Peyer's patch (tissue), 4 donors: Measurements from ENCODE around the gene INTS4.

ENCODE experiments used
- POLR2A ChIP-seq, 2 donors: fragments of 450-650 bp; IDR thresholded peaks; one replicate each; pipeline ENCODE4 v1.5.1; 2017; ENCODE audit warnings: antibody characterized with exemption in 2 of 2, mild to moderate bottlenecking in 2 of 2, moderate library complexity in 2 of 2
- TF ChIP-seq, protein P1 (sequence below), 6 experiments: fragments of 450-650 bp in 4 of 6; fragments of 200-600 bp in 2 of 6; sonication (generic) in 1 of 6; IDR thresholded peaks; one replicate each; pipeline ENCODE4 v1.5.1; 2017 to 2019; ENCODE audit warnings: antibody characterized with exemption in 6 of 6, mild to moderate bottlenecking in 3 of 6, moderate library complexity in 1 of 6

DNA sequence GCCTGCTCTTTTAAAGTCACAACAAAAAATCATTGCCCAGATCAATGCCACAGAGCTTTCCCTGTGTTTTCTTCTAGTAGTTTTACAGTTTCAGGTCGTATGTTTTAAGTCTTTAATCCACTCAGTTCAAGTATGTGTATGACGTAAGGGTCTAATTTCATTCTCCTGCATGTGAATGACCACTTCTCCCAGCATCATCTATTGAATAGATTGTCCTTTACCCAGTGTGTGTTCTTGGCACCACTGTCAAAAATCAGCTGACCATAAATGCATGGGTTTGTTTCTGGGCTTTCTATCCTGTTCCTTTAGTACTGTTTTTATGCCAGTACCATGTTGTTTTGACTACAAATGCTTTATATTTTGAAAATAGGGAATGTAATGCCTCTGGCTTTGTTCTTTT lies 28.1 kb downstream of the INTS4 start:
- TF ChIP-seq, protein P1, sequence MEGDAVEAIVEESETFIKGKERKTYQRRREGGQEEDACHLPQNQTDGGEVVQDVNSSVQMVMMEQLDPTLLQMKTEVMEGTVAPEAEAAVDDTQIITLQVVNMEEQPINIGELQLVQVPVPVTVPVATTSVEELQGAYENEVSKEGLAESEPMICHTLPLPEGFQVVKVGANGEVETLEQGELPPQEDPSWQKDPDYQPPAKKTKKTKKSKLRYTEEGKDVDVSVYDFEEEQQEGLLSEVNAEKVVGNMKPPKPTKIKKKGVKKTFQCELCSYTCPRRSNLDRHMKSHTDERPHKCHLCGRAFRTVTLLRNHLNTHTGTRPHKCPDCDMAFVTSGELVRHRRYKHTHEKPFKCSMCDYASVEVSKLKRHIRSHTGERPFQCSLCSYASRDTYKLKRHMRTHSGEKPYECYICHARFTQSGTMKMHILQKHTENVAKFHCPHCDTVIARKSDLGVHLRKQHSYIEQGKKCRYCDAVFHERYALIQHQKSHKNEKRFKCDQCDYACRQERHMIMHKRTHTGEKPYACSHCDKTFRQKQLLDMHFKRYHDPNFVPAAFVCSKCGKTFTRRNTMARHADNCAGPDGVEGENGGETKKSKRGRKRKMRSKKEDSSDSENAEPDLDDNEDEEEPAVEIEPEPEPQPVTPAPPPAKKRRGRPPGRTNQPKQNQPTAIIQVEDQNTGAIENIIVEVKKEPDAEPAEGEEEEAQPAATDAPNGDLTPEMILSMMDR (IDR thresholded peaks at IDR 0.05) = no peak
- no peak for TF ChIP-seq POLR2A (IDR thresholded peaks at IDR 0.05)
